ENCODE results near the gene ERVFRD-1. TPM values are rescaled to one million over a fixed set of nuclear protein-coding genes. Genes with fewer than 3 reads are reported as not detected.

ERVFRD-1 gene, protein sequence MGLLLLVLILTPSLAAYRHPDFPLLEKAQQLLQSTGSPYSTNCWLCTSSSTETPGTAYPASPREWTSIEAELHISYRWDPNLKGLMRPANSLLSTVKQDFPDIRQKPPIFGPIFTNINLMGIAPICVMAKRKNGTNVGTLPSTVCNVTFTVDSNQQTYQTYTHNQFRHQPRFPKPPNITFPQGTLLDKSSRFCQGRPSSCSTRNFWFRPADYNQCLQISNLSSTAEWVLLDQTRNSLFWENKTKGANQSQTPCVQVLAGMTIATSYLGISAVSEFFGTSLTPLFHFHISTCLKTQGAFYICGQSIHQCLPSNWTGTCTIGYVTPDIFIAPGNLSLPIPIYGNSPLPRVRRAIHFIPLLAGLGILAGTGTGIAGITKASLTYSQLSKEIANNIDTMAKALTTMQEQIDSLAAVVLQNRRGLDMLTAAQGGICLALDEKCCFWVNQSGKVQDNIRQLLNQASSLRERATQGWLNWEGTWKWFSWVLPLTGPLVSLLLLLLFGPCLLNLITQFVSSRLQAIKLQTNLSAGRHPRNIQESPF
- not detected in 2 replicates for total RNA-seq

GRCh38 chr6:11110921-11111768 lies at the start of gene ERVFRD-1:
TSS of gene ERVFRD-1 (minus strand) at chr6:11111725. CDS start at chr6:11105310, 6,415 bp downstream.

GRCh38 chr6:11093626-11094410 lies 17.7 kb downstream of the ERVFRD-1 start, which contains the start of gene SMIM13:
TSS of gene SMIM13 (plus strand) at chr6:11093834. CDS start at chr6:11094314, 480 bp downstream.

Small RNAs within 50 kb of the gene (small RNA-seq; reads per million reads assigned to genes)
- not detected for gene AL136139.1

Other genes with a start within 250 kb of the ERVFRD-1 start
- not detected in 2 replicates for gene GCM2, start 229.7 kb downstream of the ERVFRD-1 start, total RNA-seq
- gene SYCP2L, start 224.7 kb downstream of the ERVFRD-1 start, total RNA-seq = under 0.01 TPM in 1 of 2 replicates, not detected in the other
- under 0.01 and 0.39 TPM in 2 replicates for gene ELOVL2, start 67.4 kb downstream of the ERVFRD-1 start, total RNA-seq
- gene SMIM13, start 17.9 kb downstream of the ERVFRD-1 start, total RNA-seq = 5.1 and 6.6 TPM in 2 replicates
- gene NEDD9, start 120.9 kb upstream of the ERVFRD-1 start, total RNA-seq = 0.20 TPM in 1 of 2 replicates, not detected in the other

Data from subcutaneous preadipocyte (primary cell).